Dendritic cell treated with granulocyte-macrophage colony-stimulating factor and Interleukin-4, amounts not matched to agents 40 ng/mL and 50 ng/mL, for 4 days (primary cell): ENCODE results near the gene NDST1.

Source experiments
- H3K27ac Mint-ChIP-seq: one replicate; pipeline ENCODE4 v1.8.0; 2022; ENCODE audit warnings: mild to moderate bottlenecking, mixed read lengths
- H3K27me3 Mint-ChIP-seq: one replicate; pipeline ENCODE4 v1.8.0; 2022; ENCODE audit warnings: mild to moderate bottlenecking, mixed read lengths
- H3K36me3 Mint-ChIP-seq: one replicate; pipeline ENCODE4 v1.8.0; 2022; ENCODE audit warnings: low read depth, mixed read lengths
- H3K4me1 Mint-ChIP-seq: one replicate; pipeline ENCODE4 v1.8.0; 2022; ENCODE audit warnings: low read depth, mixed read lengths
- H3K4me3 Mint-ChIP-seq: one replicate; pipeline ENCODE4 v1.8.0; 2022; ENCODE audit warnings: mild to moderate bottlenecking, moderate library complexity, mixed read lengths
- H3K9me3 Mint-ChIP-seq: one replicate; pipeline ENCODE4 v1.8.0; 2022; ENCODE audit warnings: mixed read lengths
- intact Hi-C: fragments of 100-400 bp; cut with micrococcal nuclease; formaldehyde crosslinking; loops from one replicate; pipeline ENCODE4 v1.15.0; 2022

NDST1 gene

DNA sequence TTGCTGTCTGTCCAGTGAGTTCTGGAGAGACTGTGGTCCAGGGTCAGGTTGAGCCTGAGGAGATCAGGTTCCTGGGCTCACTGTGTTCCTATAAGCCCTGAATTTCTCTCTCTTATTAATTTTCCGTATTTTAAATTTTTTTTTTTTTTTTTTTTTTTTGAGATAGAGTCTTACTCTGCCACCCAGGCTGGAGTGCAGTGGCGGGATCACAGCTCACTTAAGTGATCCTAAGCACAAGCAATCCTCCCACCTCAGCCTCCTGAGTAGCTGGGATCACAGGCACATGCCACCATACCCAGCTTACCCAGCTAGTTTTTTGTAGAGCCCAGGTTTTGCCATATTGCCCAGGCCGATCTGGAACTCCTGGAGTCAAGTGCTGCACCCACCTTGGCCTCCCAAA lies 22.5 kb downstream of the NDST1 start:
- Mint-ChIP-seq H3K27me3 (no peaks in the 10 kb centered on the region), H3K4me1 (peaks cover 5% of the 10 kb centered on the region), H3K27ac (no peak overlapping the region), H3K9me3 (no peaks in the 10 kb centered on the region), H3K36me3 (peaks cover 72% of the 10 kb centered on the region), H3K4me3 (no peak overlapping the region)
- intact Hi-C loops, result no loop called here

- intact Hi-C loops, result no loop called here
- Mint-ChIP-seq H3K27me3 (no peaks in the 10 kb centered on the region), H3K4me1 (peaks cover under 1% of the 10 kb centered on the region), H3K36me3 (peaks cover 72% of the 10 kb centered on the region), H3K4me3 (no peak overlapping the region), H3K27ac (no peak overlapping the region), H3K9me3 (no peaks in the 10 kb centered on the region)
These were observed 23.1 kb downstream of the NDST1 start for GRCh38 chr5:150530951-150531588.

- no peaks in the 10 kb centered on the region for H3K4me1 Mint-ChIP-seq
- no peak overlapping the region for H3K27ac Mint-ChIP-seq
- no peaks in the 10 kb centered on the region for H3K27me3 Mint-ChIP-seq
- peaks cover 72% of the 10 kb centered on the region for H3K36me3 Mint-ChIP-seq
- no peak overlapping the region for H3K4me3 Mint-ChIP-seq
- intact Hi-C loops, result no loop called here
- H3K9me3 Mint-ChIP-seq, result no peaks in the 10 kb centered on the region
These were observed 23.8 kb downstream of the NDST1 start for GRCh38 chr5:150531686-150532085.

- no peaks in the 10 kb centered on the region for H3K4me1 Mint-ChIP-seq
- no peaks in the 10 kb centered on the region for H3K27me3 Mint-ChIP-seq
- no peaks in the 10 kb centered on the region for H3K9me3 Mint-ChIP-seq
- intact Hi-C loops, result no loop called here
- no peak overlapping the region for H3K27ac Mint-ChIP-seq
- H3K36me3 Mint-ChIP-seq, result peaks cover 72% of the 10 kb centered on the region
- no peak overlapping the region for H3K4me3 Mint-ChIP-seq
These were observed 24.2 kb downstream of the NDST1 start for GRCh38 chr5:150532151-150532550.

GRCh38 chr5:150532996-150533395 lies 25.1 kb downstream of the NDST1 start:
- no peak overlapping the region for H3K27ac Mint-ChIP-seq
- H3K27me3 Mint-ChIP-seq, result no peaks in the 10 kb centered on the region
- intact Hi-C loops, result no loop called here
- no peaks in the 10 kb centered on the region for H3K9me3 Mint-ChIP-seq
- H3K36me3 Mint-ChIP-seq, result peaks cover 72% of the 10 kb centered on the region
- no peaks in the 10 kb centered on the region for H3K4me1 Mint-ChIP-seq
- H3K4me3 Mint-ChIP-seq, result no peak overlapping the region

- Mint-ChIP-seq H3K4me3 (no peak overlapping the region), H3K36me3 (peaks cover 81% of the 10 kb centered on the region), H3K4me1 (no peaks in the 10 kb centered on the region), H3K27me3 (no peaks in the 10 kb centered on the region), H3K27ac (no peak overlapping the region), H3K9me3 (no peaks in the 10 kb centered on the region)
- intact Hi-C loops, result no loop called here
These were observed 26.9 kb downstream of the NDST1 start for GRCh38 chr5:150534811-150535210.

- Mint-ChIP-seq H3K4me3 (no peak overlapping the region), H3K27me3 (no peaks in the 10 kb centered on the region), H3K27ac (no peak overlapping the region), H3K36me3 (peaks cover 88% of the 10 kb centered on the region), H3K9me3 (no peaks in the 10 kb centered on the region), H3K4me1 (no peaks in the 10 kb centered on the region)
- intact Hi-C loops, result no loop called here
These were observed 27.7 kb downstream of the NDST1 start for GRCh38 chr5:150535611-150536010.

DNA sequence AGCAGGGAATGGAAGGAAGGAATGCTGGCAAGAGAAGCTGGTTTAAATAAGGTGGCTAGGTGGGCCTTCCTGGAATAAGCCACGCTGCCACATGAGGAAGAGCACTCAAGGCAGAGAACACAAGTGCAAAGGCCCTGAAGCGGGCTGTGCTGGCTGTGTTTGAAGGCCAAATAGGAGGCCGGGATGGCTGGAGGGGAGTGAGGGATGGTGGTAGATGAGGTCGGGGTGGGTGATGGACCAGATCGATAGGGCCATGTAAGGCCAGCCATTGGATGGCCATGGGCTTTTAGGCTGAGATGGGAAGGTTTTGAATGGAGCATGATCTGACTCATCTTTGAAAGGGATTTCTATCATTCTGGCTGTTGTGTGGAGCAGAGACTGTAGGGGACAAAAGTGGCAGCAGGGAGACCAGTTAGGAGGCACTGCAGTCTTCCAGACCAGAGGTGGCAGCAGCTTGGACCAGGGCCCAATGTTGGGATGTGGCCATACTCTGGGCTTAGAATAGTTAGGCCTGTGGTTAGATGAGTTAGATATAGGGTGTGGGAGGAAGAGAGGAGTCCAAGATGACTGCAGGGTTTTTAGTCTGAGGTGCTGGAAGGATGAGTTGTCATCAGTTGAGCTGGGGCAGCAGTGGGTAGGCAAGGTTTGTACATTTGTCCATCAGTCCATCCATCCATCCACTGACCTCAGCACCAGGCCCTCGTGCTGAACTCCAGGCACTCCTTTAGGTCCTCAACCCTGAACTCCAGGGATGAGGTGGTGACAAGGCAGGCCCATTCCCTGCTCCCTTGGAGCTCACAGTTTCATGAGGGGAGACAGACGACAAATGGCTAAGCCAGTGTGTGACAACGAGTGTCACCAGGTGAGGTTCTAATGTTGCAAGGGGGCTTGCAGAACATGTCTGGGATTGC lies 30.3 kb downstream of the NDST1 start:
- no peak overlapping the region for H3K4me3 Mint-ChIP-seq
- H3K27ac Mint-ChIP-seq, result no peak overlapping the region
- no peaks in the 10 kb centered on the region for H3K4me1 Mint-ChIP-seq
- H3K9me3 Mint-ChIP-seq, result no peaks in the 10 kb centered on the region
- H3K27me3 Mint-ChIP-seq, result no peaks in the 10 kb centered on the region
- H3K36me3 Mint-ChIP-seq, result peaks cover 96% of the 10 kb centered on the region
- intact Hi-C loops, result no loop called here

DNA sequence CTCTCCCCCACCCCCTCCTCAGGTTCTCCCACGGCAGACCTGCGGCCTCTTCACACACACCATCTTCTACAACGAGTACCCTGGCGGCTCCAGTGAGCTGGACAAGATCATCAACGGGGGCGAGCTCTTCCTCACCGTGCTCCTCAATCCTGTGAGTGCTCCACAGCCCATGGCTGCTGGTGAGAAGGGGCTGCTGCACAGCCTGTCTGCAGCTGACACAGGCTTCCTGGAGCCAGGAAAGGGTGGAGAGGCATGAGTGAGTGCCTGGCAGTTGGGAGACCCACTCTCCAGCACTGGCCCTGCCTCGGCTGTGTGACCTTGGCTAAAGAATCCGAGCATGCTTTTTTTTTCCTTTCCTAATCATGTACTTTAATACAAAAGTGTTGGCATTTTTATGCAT lies 31.3 kb downstream of the NDST1 start:
- intact Hi-C loops, result no loop called here
- no peaks in the 10 kb centered on the region for H3K4me1 Mint-ChIP-seq
- H3K9me3 Mint-ChIP-seq, result no peaks in the 10 kb centered on the region
- H3K27me3 Mint-ChIP-seq, result no peaks in the 10 kb centered on the region
- H3K4me3 Mint-ChIP-seq, result no peak overlapping the region
- no peak overlapping the region for H3K27ac Mint-ChIP-seq
- peaks cover 100% of the 10 kb centered on the region for H3K36me3 Mint-ChIP-seq

DNA sequence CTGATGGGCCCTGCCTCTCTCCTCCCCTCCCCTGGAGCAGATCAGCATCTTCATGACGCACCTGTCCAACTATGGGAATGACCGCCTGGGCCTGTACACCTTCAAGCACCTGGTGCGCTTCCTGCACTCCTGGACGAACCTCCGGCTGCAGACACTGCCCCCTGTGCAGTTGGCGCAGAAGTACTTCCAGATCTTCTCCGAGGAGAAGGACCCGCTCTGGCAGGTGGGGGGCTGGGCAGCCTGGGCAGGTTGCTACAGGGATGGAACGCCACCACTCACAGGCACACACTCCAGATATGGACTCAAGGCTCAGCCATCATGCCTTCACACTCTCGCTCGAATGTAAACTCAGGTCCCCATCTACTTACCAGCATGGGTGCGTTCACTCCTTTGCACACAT lies 32.1 kb downstream of the NDST1 start:
- Mint-ChIP-seq H3K27me3 (no peaks in the 10 kb centered on the region), H3K27ac (no peak overlapping the region), H3K4me1 (no peaks in the 10 kb centered on the region), H3K4me3 (no peak overlapping the region), H3K9me3 (no peaks in the 10 kb centered on the region), H3K36me3 (peaks cover 96% of the 10 kb centered on the region)
- intact Hi-C loops, result no loop called here

GRCh38 chr5:150540615-150541396 lies 32.9 kb downstream of the NDST1 start:
- Mint-ChIP-seq H3K27me3 (no peaks in the 10 kb centered on the region), H3K27ac (no peak overlapping the region), H3K4me1 (no peaks in the 10 kb centered on the region), H3K9me3 (no peaks in the 10 kb centered on the region), H3K4me3 (no peak overlapping the region), H3K36me3 (peaks cover 96% of the 10 kb centered on the region)
- intact Hi-C loops, result no loop called here

DNA sequence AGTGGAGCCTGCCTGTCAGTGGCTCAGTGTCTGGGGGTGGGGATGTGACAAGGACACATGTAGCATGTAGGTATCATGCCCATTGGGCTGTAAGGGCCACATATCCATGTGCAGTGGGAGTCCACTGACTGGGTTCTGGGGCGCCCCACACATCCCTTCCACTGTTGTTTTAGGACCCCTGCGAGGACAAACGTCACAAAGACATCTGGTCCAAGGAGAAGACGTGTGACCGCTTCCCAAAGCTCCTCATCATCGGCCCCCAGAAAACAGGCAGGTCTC lies 33.4 kb downstream of the NDST1 start:
- Mint-ChIP-seq H3K27me3 (no peaks in the 10 kb centered on the region), H3K27ac (no peak overlapping the region), H3K36me3 (peaks cover 96% of the 10 kb centered on the region), H3K9me3 (no peaks in the 10 kb centered on the region), H3K4me1 (no peaks in the 10 kb centered on the region), H3K4me3 (no peak overlapping the region)
- intact Hi-C loops, result no loop called here

DNA sequence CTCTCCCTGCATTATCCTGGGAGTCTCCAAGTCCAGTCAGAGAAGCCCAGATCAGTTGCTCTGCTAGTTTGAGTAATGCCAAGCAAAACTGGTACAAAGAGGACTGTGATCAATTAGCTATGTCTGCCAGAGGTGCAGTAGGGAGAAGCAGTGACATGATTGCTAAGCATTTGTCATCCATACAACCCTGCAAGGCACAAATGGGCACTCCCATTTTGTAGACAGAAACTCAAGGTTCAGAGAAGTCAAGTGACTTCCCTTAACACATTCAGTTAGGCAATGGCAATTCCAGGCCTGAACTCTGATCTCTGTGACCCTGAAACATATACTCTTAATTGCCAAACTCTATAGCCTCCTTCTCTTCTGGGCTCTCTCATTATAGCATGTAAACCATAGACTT lies 34.0 kb downstream of the NDST1 start:
- Mint-ChIP-seq H3K9me3 (no peaks in the 10 kb centered on the region), H3K36me3 (peaks cover 96% of the 10 kb centered on the region), H3K4me1 (no peaks in the 10 kb centered on the region), H3K27ac (no peak overlapping the region), H3K4me3 (no peak overlapping the region), H3K27me3 (no peaks in the 10 kb centered on the region)
- intact Hi-C loops, result no loop called here

GRCh38 chr5:150542933-150543445 lies 35.1 kb downstream of the NDST1 start:
- Mint-ChIP-seq H3K4me1 (no peaks in the 10 kb centered on the region), H3K36me3 (peaks cover 96% of the 10 kb centered on the region), H3K9me3 (no peaks in the 10 kb centered on the region), H3K27ac (no peak overlapping the region), H3K4me3 (no peak overlapping the region), H3K27me3 (no peaks in the 10 kb centered on the region)
- intact Hi-C loops, result no loop called here
